ENCODE results near the gene KLRF2. TPM values are rescaled to one million over a fixed set of nuclear protein-coding genes. Genes with fewer than 3 reads are reported as not detected.

Gene KLRF2
- total RNA-seq (not detected), polyA plus RNA-seq (not detected), total RNA-seq (0 reads per million in 6 experiments)

- ATAC-seq (no peak), DNase-seq (no peak)
- POLR2A ChIA-PET: no interaction called here
- peak within 1 kb of the TSS in 1 of 10 donors; percentile 72 for H3K27ac Mint-ChIP-seq
- H3K4me1 Mint-ChIP-seq: peaks cover 0 to 12% (median 7%) of the 10 kb centered on the region in 4 donors
- no peaks in the 10 kb centered on the region for H3K9me3 Mint-ChIP-seq
- no peaks in the 10 kb centered on the region for H3K36me3 Mint-ChIP-seq
- H3K27me3 Mint-ChIP-seq: no peaks in the 10 kb centered on the region
- H3K4me3 Mint-ChIP-seq: no peak within 1 kb of the TSS
Measured at GRCh38 chr12:9881246-9881645, at the start of gene KLRF2. Gene KLRF2 (plus strand): TSS chr12:9881489. CDS start chr12:9881596, 107 bp downstream.

GRCh38 chr12:9831720-9832119, 49.6 kb upstream of the KLRF2 start:
- ATAC-seq (no peak), DNase-seq (no peak)
- Mint-ChIP-seq H3K27ac (no peak overlapping the region), H3K36me3 (no peaks in the 10 kb centered on the region), H3K4me3 (peak overlapping the region in 1 of 10 donors; percentile 11), H3K27me3 (no peaks in the 10 kb centered on the region), H3K4me1 (no peaks in the 10 kb centered on the region), H3K9me3 (no peaks in the 10 kb centered on the region)
- POLR2A ChIA-PET: no interaction called here

- no peak for ATAC-seq
- DNase-seq: no peak
- H3K36me3 Mint-ChIP-seq: peaks cover 0 to 21% (median 14%) of the 10 kb centered on the region in 3 donors
- no peak overlapping the region for H3K4me3 Mint-ChIP-seq
- peaks cover 0 to 7% (median 0%) of the 10 kb centered on the region in 4 donors for H3K4me1 Mint-ChIP-seq
- no peaks in the 10 kb centered on the region for H3K27me3 Mint-ChIP-seq
- POLR2A ChIA-PET: no interaction called here
- no peak overlapping the region for H3K27ac Mint-ChIP-seq
- H3K9me3 Mint-ChIP-seq: peaks cover 8 to 35% (median 27%) of the 10 kb centered on the region in 9 donors
Measured at GRCh38 chr12:9843407-9843806, 37.9 kb upstream of the KLRF2 start.

GRCh38 chr12:9848899-9849298, 32.4 kb upstream of the KLRF2 start:
- Mint-ChIP-seq H3K4me3 (no peak overlapping the region), H3K27ac (peak overlapping the region in 1 of 10 donors; percentile 62)

GRCh38 chr12:9851050-9851449, 30.2 kb upstream of the KLRF2 start:
- H3K36me3 Mint-ChIP-seq: peaks cover 25 to 69% (median 56%) of the 10 kb centered on the region in 3 donors
- H3K4me3 Mint-ChIP-seq: no peak overlapping the region
- ATAC-seq: no peak
- DNase-seq: no peak
- H3K9me3 Mint-ChIP-seq: peaks cover 8 to 32% (median 20%) of the 10 kb centered on the region in 9 donors
- H3K27me3 Mint-ChIP-seq: no peaks in the 10 kb centered on the region
- H3K4me1 Mint-ChIP-seq: peaks cover 14 to 44% (median 37%) of the 10 kb centered on the region in 4 donors
- POLR2A ChIA-PET: interaction anchor here (0.7 to 1.0 kb wide), 2 partner anchors 12 to 36 kb away, joined by 4 to 5 read pairs; no protein-coding TSS in a partner anchor
- H3K27ac Mint-ChIP-seq: peak overlapping the region in 4 of 10 donors; percentile 26 to 50 (median 41)

More at GRCh38 chr12:9848899-9849298, 32.4 kb upstream of the KLRF2 start:
- no peak for ATAC-seq
- H3K27me3 Mint-ChIP-seq: no peaks in the 10 kb centered on the region
- H3K9me3 Mint-ChIP-seq: peaks cover 8 to 43% (median 27%) of the 10 kb centered on the region in 9 donors
- POLR2A ChIA-PET: interaction anchor here (1.7 to 1.8 kb wide), 2 partner anchors 19 to 20 kb away, joined by 4 to 5 read pairs; partner anchors contain the start of gene CLEC2B
- peaks cover 12 to 32% (median 20%) of the 10 kb centered on the region in 4 donors for H3K4me1 Mint-ChIP-seq
- DNase-seq: no peak
- peaks cover 25 to 59% (median 37%) of the 10 kb centered on the region in 3 donors for H3K36me3 Mint-ChIP-seq

GRCh38 chr12:9851927-9852326, 29.4 kb upstream of the KLRF2 start:
- no peak for ATAC-seq
- H3K4me3 Mint-ChIP-seq: peak overlapping the region in 1 of 10 donors; percentile 30
- peak overlapping the region in 7 of 10 donors; percentile 39 to 87 (median 56) for H3K27ac Mint-ChIP-seq
- H3K36me3 Mint-ChIP-seq: peaks cover 16 to 66% (median 65%) of the 10 kb centered on the region in 3 donors
- POLR2A ChIA-PET: interaction anchor here (0.7 kb wide), 1 partner anchor 17 kb away, joined by 3 read pairs; no protein-coding TSS in a partner anchor
- no peaks in the 10 kb centered on the region for H3K27me3 Mint-ChIP-seq
- H3K9me3 Mint-ChIP-seq: peaks cover under 1 to 23% (median 11%) of the 10 kb centered on the region in 9 donors
- H3K4me1 Mint-ChIP-seq: peaks cover 18 to 49% (median 43%) of the 10 kb centered on the region in 4 donors
- no peak for DNase-seq

GRCh38 chr12:9856151-9856550, 25.1 kb upstream of the KLRF2 start:
- Mint-ChIP-seq H3K4me3 (no peak overlapping the region), H3K4me1 (peaks cover 29 to 76% (median 67%) of the 10 kb centered on the region in 4 donors), H3K27me3 (no peaks in the 10 kb centered on the region), H3K27ac (peak overlapping the region in 5 of 10 donors; percentile 14 to 53 (median 41)), H3K36me3 (peaks cover 5 to 84% (median 52%) of the 10 kb centered on the region in 3 donors), H3K9me3 (no peaks in the 10 kb centered on the region)
- POLR2A ChIA-PET: no interaction called here
- DNase-seq (no peak), ATAC-seq (no peak)

GRCh38 chr12:9856894-9857293, 24.4 kb upstream of the KLRF2 start:
- Mint-ChIP-seq H3K9me3 (no peaks in the 10 kb centered on the region), H3K36me3 (peaks cover 3 to 78% (median 49%) of the 10 kb centered on the region in 3 donors), H3K27me3 (no peaks in the 10 kb centered on the region), H3K27ac (peak overlapping the region in 1 of 10 donors; percentile 14), H3K4me1 (peaks cover 29 to 77% (median 68%) of the 10 kb centered on the region in 4 donors), H3K4me3 (no peak overlapping the region)
- ATAC-seq (no peak), DNase-seq (no peak)
- POLR2A ChIA-PET: no interaction called here

- DNase-seq (no peak), ATAC-seq (no peak)
- Mint-ChIP-seq H3K36me3 (peaks cover 6 to 73% (median 46%) of the 10 kb centered on the region in 3 donors), H3K27ac (peak overlapping the region in 1 of 10 donors; percentile 2), H3K4me3 (peak overlapping the region in 1 of 10 donors; percentile 28), H3K4me1 (peaks cover 28 to 79% (median 65%) of the 10 kb centered on the region in 4 donors), H3K9me3 (peaks cover 0 to 6% (median 1%) of the 10 kb centered on the region in 9 donors), H3K27me3 (no peaks in the 10 kb centered on the region)
- POLR2A ChIA-PET: interaction anchor here (0.6 kb wide), 1 partner anchor 39 kb away, joined by 4 read pairs; no protein-coding TSS in a partner anchor
Measured at GRCh38 chr12:9858135-9858534, 23.2 kb upstream of the KLRF2 start.

- Mint-ChIP-seq H3K36me3 (peaks cover 17 to 25% (median 22%) of the 10 kb centered on the region in 3 donors), H3K4me3 (peak overlapping the region; percentile 75 to 96 (median 90)), H3K9me3 (peaks cover 0 to 16% (median 12%) of the 10 kb centered on the region in 9 donors), H3K27ac (peak overlapping the region; percentile 72 to 96 (median 87)), H3K4me1 (peaks cover 16 to 57% (median 42%) of the 10 kb centered on the region in 4 donors), H3K27me3 (no peaks in the 10 kb centered on the region)
- ATAC-seq (peak; percentile 43 to 53), DNase-seq (peak in 3 of 10 donors; percentile 25 to 34 (median 34))
- POLR2A ChIA-PET: interaction anchor here (0.7 to 1.3 kb wide), 4 partner anchors 41 to 670 kb away, joined by 3 to 6 read pairs (median 3); no protein-coding TSS in a partner anchor
Measured at GRCh38 chr12:9864913-9865675, 16.2 kb upstream of the KLRF2 start.

- H3K36me3 Mint-ChIP-seq: peaks cover 15 to 19% (median 17%) of the 10 kb centered on the region in 3 donors
Measured at GRCh38 chr12:9866860-9867269, 14.4 kb upstream of the KLRF2 start.

GRCh38 chr12:9867531-9867930, 13.8 kb upstream of the KLRF2 start:
- peaks cover 21 to 65% (median 43%) of the 10 kb centered on the region in 4 donors for H3K4me1 Mint-ChIP-seq
- peak in 2 of 10 donors; percentile 19 to 22 for DNase-seq
- POLR2A ChIA-PET: interaction anchor here (0.6 to 4.0 kb wide), 4 partner anchors 39 to 211 kb away, joined by 3 to 26 read pairs (median 10); partner anchors contain the start of gene CD69
- no peaks in the 10 kb centered on the region for H3K27me3 Mint-ChIP-seq
- H3K27ac Mint-ChIP-seq: peak overlapping the region; percentile 82 to 96 (median 91)
- peaks cover 13 to 18% (median 14%) of the 10 kb centered on the region in 3 donors for H3K36me3 Mint-ChIP-seq
- H3K4me3 Mint-ChIP-seq: peak overlapping the region; percentile 81 to 96 (median 90)
- H3K9me3 Mint-ChIP-seq: peaks cover 0 to 15% (median 10%) of the 10 kb centered on the region in 9 donors
- no peak for ATAC-seq

More at GRCh38 chr12:9866860-9867269, 14.4 kb upstream of the KLRF2 start:
- DNase-seq (peak in 2 of 10 donors; percentile 5 to 17), ATAC-seq (no peak)
- Mint-ChIP-seq H3K4me3 (peak overlapping the region; percentile 81 to 96 (median 90)), H3K9me3 (peaks cover 0 to 16% (median 12%) of the 10 kb centered on the region in 9 donors), H3K4me1 (peaks cover 21 to 62% (median 41%) of the 10 kb centered on the region in 4 donors), H3K27ac (peak overlapping the region; percentile 82 to 96 (median 91)), H3K27me3 (no peaks in the 10 kb centered on the region)
- POLR2A ChIA-PET: interaction anchor here (1.1 to 4.0 kb wide), 2 partner anchors 40 to 107 kb away, joined by 3 to 26 read pairs; partner anchors contain the start of gene CD69

Data from naive thymus-derived CD8-positive, alpha-beta T cell (primary cell).